Umbilical cord (tissue), 2 donors: Measurements from ENCODE around the gene ARG1. TPM values are rescaled to one million over a fixed set of nuclear protein-coding genes. Genes with fewer than 3 reads are reported as not detected.

Source experiments
- DNase-seq: peaks from one replicate; pipeline ENCODE4 v3.0.0-alpha.2; 2015; ENCODE audit warnings: low spot score
- total RNA-seq: library from RNA; depleted of rRNA; stranded (reverse); fragments of >200 nt; gene quantifications from one replicate; pipeline ENCODE4 v1.2.3, GENCODE V29; 2014; ENCODE audit warnings: low replicate concordance; ENCODE audit not compliant: insufficient read depth

Gene ARG1
- total RNA-seq, 1 donor from 2014 or later: 8.9 TPM

GRCh38 chr6:131586543-131586942 is 13.5 kb downstream of the ARG1 start:
- no peak for DNase-seq

- DNase-seq: no peak
Measured at GRCh38 chr6:131587909-131588308, 14.9 kb downstream of the ARG1 start.

DNA sequence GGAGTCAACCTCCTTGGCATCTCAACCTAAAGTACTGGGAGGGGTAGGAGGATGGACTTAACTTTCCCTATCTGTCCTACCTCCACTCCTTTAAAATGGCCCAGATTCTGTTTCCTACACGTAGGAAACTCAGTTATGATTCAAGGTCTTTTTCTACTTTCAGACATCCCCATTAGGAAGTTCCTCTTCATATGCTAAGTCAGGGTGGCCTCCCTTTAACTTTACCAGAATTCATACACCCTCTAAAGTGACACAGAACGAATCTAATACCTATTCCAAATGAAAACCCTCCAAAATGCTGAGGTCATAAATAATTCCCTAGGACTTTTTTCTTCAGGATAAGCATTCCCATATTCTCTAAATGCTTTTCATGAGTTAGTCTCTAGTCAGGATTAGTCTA is 15.6 kb downstream of the ARG1 start:
- DNase-seq: no peak

- DNase-seq: no peak
Measured at GRCh38 chr6:131592935-131593334, 19.9 kb downstream of the ARG1 start.

GRCh38 chr6:131594074-131594473 is 21.0 kb downstream of the ARG1 start:
- no peak for DNase-seq

GRCh38 chr6:131597446-131597845 is 24.4 kb downstream of the ARG1 start:
- DNase-seq: no peak

GRCh38 chr6:131600716-131601115 is 27.7 kb downstream of the ARG1 start:
- no peak for DNase-seq

DNA sequence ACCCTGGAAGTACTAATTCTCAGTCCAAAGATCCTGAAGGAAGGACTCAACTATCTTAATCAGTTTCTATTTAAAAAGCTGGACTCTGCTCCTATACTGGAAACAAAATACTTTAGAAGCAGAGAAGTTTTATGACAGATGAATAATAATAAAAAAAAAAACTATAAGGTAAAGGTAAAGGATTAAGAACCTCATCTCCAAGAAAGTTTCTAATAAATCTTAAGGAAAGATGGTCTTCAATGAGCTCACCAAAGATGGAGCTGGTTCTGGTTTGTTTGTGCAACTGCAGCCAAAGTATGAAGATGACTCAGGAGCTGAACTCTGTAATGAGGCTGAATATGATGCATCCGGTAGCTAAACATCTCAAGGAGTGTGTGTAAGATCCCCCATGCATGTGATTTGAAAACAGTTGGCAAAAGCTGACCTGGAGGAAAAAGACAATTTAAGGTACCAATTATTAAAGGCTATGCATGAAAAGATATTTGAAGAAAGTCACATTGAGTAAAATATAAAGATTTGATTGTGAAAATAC is 29.8 kb downstream of the ARG1 start:
- DNase-seq: no peak

GRCh38 chr6:131613296-131613925 is 40.4 kb downstream of the ARG1 start:
- DNase-seq: no peak

DNA sequence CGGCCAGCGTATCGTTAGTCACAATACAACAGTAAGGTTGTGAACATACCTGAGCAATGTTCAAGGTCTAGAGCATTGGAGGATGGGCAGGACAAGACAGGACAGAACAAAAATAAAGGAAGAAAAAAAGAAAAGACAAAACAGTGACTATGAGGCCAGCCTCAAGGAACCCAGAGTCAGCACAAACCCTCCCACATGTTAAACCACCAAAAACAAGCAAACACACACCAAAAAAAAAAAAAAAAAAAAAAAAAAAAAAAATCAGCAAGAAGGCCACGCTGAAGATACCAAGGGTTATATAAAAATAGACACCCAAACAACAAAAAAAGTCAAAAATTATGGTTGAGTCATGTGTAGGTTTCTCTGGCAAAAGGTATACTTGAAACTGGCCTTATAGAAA is 42.2 kb downstream of the ARG1 start:
- no peak for DNase-seq

- DNase-seq: peak; percentile 96
Measured at GRCh38 chr6:131627724-131628682, 55.0 kb downstream of the ARG1 start, which contains the start of gene MED23. Gene MED23, minus strand, starts transcription at chr6:131628242. Its CDS starts 193 bp downstream, at chr6:131628049.

DNA sequence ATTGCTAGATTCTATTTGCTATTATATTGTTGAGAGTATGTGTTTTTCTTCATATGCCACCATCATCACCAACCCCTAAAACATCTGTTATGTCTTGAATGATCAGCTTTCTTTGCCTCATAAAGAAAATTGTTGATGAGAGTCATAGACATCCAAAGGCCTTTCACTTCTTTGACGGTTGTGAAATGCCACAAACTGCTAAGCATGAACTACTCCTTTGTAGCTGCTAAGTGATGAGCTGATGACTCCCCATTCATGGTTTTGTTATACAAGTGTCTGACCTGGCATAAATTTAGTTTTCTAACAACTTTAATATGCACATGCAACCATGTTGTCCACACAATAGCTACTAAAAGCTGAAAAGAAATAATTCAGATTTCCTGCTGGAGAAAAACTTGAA is 55.7 kb downstream of the ARG1 start:
- DNase-seq: no peak

DNA sequence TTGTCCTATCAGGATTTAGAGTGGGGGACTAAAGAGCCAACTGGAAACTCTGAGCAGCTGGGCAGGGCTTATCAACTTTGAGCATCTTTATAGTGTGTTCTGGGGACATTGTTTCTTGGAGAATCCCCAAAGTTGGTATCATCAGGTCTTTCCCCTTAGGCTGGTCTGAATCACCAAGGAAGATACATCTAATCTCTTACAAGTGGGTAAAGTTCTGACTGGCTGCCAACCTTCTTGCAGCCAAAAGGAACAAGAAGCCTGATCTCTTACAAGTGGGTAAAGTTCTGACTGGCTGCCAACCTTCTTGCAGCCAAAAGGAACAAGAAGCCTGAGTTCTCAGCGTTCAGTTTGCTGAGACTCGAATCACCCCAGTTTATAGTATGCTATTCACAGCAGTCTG is 56.6 kb downstream of the ARG1 start:
- DNase-seq: peak; percentile 3

DNA sequence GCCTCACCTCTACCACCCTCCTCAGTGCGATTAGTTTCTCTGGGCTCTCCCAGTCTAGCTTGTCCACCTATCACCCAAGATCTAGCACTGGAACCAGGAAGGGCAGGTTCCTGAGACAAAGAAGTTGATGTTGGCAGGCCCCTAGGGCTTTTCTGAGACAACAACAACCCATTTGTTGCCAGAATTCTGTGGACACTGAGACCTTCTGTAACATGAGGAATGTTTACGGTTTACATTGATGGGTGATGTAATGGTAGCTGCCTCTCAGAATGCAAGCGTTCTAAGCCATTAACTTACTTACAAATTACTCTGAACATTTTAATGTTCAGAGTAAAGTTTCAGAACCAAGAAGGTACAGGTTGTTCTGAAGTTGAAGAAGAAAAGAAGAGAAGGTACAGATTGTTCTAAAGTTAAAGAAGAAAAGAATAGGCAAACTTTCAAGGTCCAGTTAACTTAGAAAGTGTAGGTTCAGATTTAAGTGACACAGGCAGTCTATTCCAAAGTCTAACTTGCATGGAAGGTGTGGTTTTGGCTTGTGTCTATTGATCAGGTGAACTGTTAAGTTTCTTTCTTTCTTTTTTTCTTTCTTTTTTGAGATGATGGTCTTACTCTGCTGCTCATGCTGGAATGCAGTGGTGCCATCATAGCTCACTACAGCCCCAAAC is 58.7 kb downstream of the ARG1 start:
- DNase-seq: no peak

Other genes with a start within 250 kb of the ARG1 start
- 72.9 TPM for gene MED23, start 55.0 kb downstream of the ARG1 start, total RNA-seq
- gene ENPP3, start 64.1 kb downstream of the ARG1 start, total RNA-seq: not detected
- 3.6 TPM for gene OR2A4, start 128.2 kb downstream of the ARG1 start, total RNA-seq
- 6.3 TPM for gene CTAGE9, start 137.8 kb downstream of the ARG1 start, total RNA-seq
- gene ENPP1, start 234.8 kb downstream of the ARG1 start, total RNA-seq: 64.0 TPM